Muscle of arm (tissue), 12 donors: ENCODE results near the gene MFSD6. TPM values are rescaled to one million over a fixed set of nuclear protein-coding genes. Genes with fewer than 3 reads are reported as not detected.

Experiments
- DNase-seq: peaks from one replicate; pipeline ENCODE4 v3.0.0-alpha.2; 2013
- polyA plus RNA-seq, 12 donors: library from polyadenylated mRNA; unstranded; fragments of 120-200 nt; gene quantifications; one replicate each; pipeline ENCODE4 v1.2.1, GENCODE V29; 2013; ENCODE audit not compliant: insufficient read length in 12 of 12

The MFSD6 gene
- polyA plus RNA-seq, 12 donors, result 8.6 to 15.0 (median 11.6) TPM; not detected in 1

DNA sequence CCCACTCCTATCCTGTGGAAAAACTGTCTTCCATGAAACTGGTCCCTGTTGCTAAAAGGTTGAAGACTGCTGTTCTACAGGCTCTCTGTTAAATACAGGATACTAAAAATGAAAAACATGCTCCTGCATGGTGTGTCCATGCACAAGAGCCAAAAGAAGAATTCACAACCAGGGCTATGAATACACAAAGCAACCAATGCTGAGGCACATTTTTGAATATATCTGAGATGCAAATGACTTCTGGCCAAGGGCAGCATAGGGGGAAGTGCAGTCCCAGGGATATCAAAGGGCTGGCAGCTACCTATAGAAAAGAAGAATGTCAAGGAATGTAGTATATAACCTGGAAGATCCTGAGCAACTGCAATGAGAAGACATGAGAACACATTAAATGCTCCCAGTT lies 119.8 kb downstream of the MFSD6 start:
- no peak for DNase-seq

DNA sequence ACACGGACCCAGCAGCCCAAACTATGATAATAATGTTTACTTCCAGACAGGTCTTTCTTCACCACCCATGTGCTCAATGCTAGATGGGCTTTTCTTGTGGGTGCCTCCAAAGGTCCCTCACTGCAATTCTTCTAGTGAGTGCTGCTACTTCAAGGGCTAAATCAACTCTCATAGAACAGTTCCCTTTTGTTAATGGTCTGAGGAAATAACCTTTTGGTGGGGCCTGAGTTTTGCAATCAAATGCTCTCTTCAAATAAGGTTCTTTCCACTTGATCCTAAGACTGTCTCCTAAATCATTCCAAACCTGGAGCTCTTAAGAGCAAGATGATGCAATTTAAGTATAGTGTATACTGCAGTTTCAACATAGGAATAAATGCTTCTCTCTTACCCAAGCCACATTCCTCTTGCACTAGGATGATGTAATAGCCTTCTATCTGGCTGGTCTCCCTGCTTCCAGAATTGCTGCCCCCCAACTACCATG lies 120.4 kb downstream of the MFSD6 start:
- DNase-seq, result no peak

DNA sequence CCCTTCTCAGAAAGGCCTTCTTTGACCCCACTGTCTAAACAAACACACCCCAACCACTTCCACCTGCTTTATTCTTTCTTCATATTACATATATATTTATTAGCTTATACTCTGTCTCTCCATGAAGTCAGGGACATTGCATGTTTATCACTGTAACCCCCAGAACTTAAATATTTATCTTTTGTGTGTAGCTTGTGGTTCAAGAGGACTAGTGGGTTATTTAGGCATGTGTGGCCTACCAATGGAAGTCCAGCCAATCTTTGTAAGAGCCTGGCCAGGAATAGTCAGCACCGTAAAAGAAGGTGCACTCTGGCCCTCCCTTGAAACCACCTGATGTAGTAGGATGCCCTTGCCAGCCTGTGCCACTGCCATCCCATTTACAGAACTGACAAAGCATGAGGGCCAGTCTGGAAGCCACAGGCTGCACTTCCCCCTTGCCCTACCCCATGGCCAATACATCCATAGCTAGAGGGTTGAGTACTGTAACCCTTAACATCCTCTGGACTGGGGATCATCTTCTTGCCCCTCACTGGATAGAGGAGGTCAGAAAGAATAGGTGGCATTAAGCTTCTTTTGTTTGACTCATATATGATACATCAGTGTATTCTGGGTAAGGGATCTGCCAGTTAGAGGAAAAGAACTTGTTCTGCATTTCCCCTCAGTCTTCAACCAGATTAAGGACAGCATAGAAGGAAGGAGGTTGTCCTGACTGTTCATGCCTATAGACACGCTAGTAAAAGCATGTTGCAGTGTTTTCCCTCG lies 121.5 kb downstream of the MFSD6 start:
- DNase-seq, result no peak

DNA sequence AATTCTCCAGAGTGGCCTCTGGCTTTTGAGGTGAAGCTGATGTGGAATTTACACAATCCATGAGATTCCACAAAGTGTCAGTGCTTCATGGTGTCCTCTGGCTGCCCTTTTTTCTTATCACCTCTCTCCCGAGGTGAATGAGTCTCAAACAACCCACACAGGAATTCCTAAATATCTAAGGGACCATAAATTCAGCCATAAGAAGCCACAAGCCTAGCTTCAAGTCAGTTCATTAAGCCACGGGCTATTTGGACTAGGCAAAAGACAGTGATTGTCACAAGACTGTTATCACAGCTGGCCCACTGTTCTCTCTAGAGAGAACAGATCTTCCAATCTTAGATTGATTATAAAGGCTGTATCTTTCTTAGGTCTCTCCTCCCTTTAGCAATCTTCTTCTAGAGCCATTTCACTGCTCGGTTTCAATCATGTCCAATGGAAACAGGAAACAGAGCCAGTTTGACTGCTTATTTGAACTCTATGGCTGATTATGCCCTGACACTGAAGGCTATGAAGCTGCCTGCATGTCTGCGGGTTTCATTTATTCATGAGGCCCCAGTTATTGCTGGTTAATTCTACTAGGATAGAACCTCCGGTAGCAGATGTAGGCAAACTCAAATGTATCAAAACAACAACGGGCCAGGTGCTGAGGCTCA lies 122.2 kb downstream of the MFSD6 start:
- no peak for DNase-seq

DNA sequence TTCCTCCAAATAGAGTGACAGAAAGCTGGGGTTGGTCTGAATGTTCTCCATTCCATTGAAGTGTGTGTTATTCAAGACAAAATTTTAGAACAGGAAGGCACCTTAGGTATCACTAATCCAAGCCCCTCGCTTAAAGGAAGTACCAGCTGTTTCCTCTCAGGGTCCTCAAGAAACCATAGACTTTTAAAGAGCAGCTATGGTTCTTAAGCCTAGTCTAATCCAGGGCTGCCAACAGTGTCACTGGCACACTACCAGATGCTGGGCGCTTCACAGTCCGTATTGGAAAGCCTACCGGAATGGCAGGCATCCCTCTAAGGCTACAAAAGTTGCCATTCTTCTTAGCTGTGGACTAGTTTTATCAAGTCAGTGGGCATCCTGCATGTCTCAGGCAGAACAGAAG lies 124.4 kb downstream of the MFSD6 start:
- DNase-seq, result no peak

DNA sequence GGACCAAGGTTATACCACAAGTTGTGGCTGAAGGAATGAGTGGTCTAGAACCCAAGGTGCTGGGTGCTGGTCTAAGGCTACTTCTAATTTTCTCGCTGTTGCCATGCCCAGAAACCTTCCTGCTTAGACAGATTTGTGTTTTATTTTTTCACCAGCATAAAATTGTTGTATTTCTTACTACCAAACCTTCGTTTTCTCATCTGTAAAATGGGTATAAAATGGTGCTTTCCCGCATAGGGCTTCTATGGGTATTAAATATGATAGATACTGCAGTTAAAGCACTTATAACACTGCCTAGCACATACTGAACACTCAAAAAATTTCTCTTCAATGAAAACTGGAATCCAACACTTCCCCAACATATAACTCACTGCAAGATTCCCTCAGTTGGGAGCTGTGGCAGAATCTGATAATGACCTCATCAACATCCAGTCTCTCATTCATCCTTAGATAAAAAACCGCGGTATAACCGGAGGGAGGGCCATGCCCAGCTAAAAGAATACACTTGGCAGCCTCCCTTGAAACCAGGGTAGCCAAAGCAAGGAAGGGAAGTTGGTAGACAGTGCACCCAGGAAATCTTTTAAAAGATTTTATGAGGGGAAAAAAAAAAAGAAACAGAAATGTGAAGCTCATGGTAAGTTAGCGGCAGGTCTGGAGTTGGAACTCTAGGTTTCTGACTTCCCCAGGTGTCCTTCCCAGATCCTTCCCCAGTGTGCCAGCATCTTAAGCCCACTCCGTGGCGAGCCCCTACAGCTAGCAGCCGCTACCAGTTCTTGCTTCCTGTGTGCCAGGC lies 125.2 kb downstream of the MFSD6 start:
- no peak for DNase-seq

DNA sequence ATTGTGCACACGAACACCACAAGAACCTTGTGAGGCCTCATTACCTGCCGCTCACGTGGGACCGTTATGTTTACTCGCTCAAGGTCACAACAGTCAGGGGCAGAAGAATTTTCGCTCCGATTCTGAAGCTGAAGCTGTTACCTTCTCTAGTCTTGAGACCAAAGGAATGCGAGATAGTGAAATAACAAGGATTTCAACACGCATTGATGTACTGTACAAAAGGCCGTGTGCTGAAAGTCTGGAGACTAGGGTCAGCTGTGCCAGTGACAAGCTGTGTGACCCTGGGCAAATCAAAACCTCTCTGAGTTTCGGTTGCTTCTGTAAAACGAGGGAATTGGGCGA lies 125.8 kb downstream of the MFSD6 start:
- peak; percentile 65 for DNase-seq

DNA sequence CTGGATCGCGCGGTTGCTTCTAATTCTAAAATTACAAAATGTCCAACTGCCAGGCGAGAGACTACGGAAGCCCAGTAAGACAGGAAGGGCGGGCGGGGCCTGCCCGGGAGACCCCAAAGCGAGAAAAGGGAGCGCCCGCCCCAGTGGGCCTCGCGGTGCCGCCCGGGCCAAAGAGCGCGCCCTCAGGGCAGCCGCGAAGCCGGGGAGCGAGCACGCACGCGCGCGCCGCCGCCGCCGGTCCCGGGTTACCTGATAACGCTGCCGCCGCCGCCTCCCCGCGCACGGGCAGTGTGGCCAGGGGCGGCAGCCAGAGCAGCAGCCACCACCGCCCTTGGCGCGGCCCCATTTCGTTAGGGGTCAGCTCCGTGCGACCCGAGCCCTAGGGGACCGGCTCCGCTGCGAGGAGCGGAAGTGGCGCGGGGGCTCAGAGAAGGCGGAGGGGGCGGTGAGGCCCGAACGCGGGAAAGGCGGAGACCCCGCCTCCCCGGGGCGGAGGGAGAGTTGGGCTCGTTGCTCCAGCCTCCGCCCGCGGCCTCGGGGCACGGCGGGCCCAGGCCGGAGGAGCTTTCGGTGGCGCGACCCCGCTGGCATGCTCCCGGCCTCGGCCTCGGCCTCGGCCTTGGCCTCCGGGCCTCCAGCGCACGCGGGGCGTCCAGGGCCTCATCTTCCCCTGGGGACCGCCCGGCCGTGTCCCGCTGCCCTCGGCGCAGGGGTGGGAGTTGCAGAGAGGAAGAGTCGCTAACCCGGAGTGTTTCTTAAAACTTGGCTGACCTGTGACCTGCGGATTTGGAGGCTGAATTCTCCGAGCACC lies 126.4 kb downstream of the MFSD6 start, which contains the start of gene NEMP2:
TSS of gene NEMP2 (minus strand) at position 413 of the 811 bp plus-strand sequence. CDS start at position 346, 67 bp downstream.
- DNase-seq, result peak; percentile 87

DNA sequence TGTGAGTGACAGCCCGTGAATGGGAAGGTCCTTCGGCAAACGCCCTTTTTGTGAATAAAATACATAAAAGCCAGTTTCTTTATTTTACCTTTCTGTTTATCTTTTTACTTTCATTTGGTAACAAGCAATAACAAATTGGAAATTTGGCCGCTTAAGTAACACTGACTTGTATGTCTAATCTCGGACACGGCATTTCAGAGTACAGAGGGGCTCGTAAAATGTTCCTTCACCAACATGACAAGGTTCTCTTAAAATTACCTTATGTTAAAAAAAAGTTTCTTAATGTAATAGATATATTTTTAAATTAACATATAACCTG lies 126.9 kb downstream of the MFSD6 start:
- DNase-seq, result no peak

DNA sequence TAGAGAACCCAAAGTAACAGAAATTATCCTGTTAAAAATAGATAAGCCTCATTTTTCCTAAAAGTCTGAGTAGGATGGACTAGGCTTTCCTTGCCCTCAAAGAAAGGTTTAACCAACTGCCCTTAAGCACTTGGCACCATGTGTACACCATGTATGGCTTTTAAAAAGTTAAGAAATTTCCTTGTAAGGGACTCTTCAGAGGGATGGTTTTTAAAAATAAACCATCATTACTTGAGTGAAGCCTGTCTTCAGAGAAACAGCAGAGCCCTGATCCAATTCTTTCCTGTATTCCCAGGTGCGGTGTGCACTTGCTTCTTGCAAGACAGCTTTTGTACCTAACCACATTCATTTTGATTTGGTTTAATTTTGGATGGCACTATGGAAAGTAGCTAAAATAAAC lies 127.4 kb downstream of the MFSD6 start:
- DNase-seq, result no peak

DNA sequence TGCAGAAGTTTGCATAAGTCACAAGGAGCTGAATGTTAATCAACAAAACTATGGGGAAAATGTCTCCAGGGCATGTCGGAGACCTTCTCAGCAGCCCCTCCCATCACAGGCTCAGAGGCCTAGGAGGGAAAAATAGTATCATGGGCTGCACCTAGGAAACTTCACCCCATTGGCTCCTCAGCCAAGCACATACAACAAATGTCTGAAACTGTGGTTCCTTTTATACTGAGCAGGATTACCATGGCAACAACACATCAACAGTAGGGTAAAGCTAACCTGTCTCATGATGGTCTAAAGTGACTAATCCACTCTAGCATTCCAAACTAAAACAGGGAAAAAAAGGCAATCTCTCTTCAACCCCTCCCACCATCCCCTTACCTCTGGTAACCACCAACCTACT lies 129.6 kb downstream of the MFSD6 start:
- no peak for DNase-seq

DNA sequence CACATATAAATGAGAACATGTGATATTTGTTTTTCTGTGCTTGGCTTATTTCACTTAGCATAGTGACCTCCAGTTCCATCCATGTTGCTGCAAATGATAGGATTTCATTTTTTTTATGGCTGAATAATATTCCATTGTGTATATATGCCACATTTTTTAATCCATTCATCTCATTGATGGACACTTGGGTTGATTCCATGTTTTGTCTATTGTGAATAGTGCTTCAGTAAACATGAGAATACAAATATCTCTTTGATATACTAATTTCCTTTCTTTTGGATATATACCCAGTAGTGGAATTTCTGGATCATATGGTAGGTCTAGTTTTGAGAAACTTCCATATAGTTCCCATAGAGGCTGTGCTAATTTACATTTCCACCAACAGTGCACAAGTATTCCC lies 130.0 kb downstream of the MFSD6 start:
- DNase-seq, result no peak

DNA sequence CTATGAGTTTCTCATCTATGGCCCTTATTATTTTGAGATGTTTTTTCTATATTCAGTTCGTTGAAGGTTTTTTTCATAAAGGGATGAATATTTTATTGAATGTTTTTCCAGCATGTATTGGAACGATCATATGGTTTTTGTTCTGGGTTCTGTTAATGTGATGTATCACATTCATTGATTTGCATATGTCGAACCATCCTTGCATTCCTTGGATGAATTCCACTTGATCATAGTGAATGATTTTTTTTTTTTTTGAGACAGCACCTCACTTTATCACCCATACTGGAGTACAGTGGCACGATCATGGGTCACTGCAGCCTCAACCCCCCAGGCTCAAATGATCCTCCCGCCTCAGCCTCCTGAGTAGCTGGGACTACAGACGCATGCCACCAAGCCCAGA lies 131.9 kb downstream of the MFSD6 start:
- no peak for DNase-seq

DNA sequence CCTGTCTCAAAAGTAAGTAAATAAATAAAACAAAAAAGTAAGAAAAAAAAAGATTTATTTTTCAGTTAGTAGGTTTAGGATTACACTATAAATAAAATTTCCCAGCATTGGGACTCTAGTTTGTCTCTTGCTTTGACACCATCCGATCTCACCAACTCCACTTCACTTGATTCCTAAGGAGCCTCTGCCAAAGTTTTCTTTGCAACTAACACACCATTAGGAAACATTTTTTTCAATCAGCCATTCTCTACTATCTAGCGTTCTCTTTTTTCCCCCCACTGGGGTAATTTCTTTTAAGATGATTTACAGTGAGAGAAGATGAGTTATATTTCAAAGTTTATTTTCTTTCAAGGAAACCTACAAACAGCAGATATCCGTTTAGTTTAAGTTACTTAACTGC lies 136.9 kb downstream of the MFSD6 start:
- DNase-seq, result no peak

DNA sequence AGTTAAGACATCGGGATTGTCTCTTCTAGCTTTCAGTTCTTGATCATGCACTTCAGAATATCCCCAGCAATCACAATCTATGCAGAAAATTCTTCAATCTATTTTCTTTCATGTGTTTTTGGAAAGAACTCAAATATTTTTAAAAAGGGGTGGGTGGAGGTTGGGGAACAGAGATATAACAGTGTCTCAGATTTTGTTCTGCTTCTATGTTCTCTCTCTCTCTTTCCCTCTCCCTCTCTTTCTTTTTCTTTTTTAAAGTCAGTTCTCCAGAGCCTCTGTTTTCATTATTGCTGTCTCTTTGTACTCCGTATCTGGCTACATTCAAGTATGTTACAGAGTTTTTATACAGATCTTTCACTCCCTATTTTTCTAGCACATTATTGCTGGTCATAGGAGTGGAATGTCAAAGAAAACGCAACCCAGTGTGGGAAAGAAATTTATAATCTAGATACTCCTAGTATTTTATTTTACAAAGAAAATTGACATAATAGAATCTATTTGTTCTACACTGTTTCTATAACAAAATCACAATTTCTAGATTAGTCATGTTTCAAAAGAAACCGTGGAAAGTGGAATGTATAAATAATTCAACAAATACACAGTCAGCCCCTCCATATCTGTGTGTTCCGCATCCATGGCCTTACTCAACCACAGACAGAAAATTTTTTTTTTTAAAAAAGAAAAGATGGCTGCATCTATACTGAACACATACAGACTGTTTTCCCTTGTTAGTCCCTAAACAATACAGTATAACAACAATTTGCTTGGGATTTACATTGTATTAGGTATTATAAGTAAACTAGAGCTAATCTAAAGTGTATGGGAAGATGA lies 137.6 kb downstream of the MFSD6 start:
- no peak for DNase-seq

DNA sequence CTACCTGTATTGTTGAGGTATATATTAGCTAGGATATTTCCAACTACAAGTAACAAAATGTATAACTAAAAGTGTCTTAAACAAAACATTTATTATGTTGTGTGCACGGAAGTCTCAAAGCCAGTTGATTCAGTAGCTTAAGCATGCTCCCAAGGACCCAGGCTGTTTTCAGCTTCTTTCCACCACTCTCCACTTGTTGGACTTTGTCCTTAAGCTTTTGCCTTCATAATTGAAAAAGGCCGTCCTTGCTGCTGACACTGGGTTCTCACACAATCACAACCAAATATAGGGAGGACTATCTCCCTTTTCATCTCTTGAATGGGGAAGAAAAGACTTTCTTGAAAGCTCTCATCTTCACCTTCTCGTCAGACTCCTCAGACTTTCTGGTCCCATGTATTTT lies 138.6 kb downstream of the MFSD6 start:
- no peak for DNase-seq

DNA sequence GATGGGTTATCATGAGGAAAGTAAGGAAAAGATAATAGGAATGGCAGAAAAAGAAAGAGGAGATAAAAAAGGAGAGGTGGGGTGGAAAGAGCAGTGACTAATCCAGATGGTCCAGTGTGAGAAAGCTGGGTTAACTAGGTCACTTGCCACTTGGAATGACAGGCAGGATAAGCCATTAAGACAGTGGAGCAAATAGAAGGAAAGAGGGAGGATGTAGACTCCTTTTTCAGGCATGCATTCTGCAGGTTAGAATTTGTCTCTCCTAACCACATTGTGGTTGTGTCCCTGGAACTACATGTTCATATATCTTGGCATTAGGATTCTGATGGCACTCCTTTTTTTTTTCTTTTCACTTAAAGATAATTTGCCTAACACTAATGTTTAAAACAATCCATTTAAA lies 139.7 kb downstream of the MFSD6 start:
- no peak for DNase-seq

DNA sequence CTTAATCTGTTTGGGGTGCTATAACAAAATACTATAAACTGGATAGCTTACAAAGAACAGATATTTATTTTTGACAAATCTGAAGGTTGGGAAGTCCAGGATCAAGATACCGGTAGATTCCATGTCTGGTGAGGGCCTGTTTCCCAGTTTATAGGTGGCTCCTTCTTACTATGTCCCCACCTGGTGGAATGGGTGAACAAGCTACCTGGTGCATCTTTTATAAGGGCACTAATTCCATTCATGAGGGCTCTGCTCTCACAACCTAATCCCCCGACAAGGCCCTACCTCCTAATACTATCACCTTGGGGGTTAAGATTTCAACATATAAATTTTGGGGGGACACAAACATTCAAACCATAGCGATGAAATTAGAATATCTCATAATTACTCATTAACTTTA lies 142.0 kb downstream of the MFSD6 start:
- DNase-seq, result no peak
